ENCODE data around the gene CEP70.
"Not testable (repeated sequence)": the region's sequence is repeated elsewhere in the genome, so short reads cannot be mapped to it uniquely, and the experiment has no call there.

The CEP70 gene

GRCh38 chr3:138591392-138591791 is 2.7 kb downstream of the CEP70 start:
- no peak for DNase-seq

GRCh38 chr3:138588445-138588844 is 5.6 kb downstream of the CEP70 start:
- DNase-seq = no peak

GRCh38 chr3:138587374-138587773 is 6.7 kb downstream of the CEP70 start:
- no peak for DNase-seq

- DNase-seq = no peak
Measured at GRCh38 chr3:138578961-138579574, 15.0 kb downstream of the CEP70 start.

- no peak for DNase-seq
Measured at GRCh38 chr3:138578141-138578540, 15.9 kb downstream of the CEP70 start.

GRCh38 chr3:138573138-138573537 is 20.9 kb downstream of the CEP70 start:
- DNase-seq = no peak

GRCh38 chr3:138569624-138570023 is 24.4 kb downstream of the CEP70 start:
- not testable (repeated sequence) for DNase-seq

- no peak for DNase-seq
Measured at GRCh38 chr3:138569090-138569489, 25.0 kb downstream of the CEP70 start.

GRCh38 chr3:138567403-138567802 is 26.7 kb downstream of the CEP70 start:
- DNase-seq = no peak

- DNase-seq = not testable (repeated sequence)
Measured at GRCh38 chr3:138566293-138566692, 27.8 kb downstream of the CEP70 start.

- DNase-seq = not testable (repeated sequence)
Measured at GRCh38 chr3:138562902-138563301, 31.2 kb downstream of the CEP70 start.

GRCh38 chr3:138560501-138560900 is 33.6 kb downstream of the CEP70 start:
- no peak for DNase-seq

GRCh38 chr3:138559134-138559533 is 34.9 kb downstream of the CEP70 start:
- DNase-seq = no peak

- not testable (repeated sequence) for DNase-seq
Measured at GRCh38 chr3:138554775-138555174, 39.3 kb downstream of the CEP70 start.

GRCh38 chr3:138550958-138551357 is 43.1 kb downstream of the CEP70 start:
- DNase-seq = not testable (repeated sequence)

- no peak for DNase-seq
Measured at GRCh38 chr3:138549179-138549977, 44.7 kb downstream of the CEP70 start.

GRCh38 chr3:138547342-138547975 is 46.6 kb downstream of the CEP70 start:
- no peak for DNase-seq

- no peak for DNase-seq
Measured at GRCh38 chr3:138544546-138544945, 49.5 kb downstream of the CEP70 start.

GRCh38 chr3:138542977-138543376 is 51.1 kb downstream of the CEP70 start:
- DNase-seq = no peak

- no peak for DNase-seq
Measured at GRCh38 chr3:138539352-138539751, 54.7 kb downstream of the CEP70 start.

- not testable (repeated sequence) for DNase-seq
Measured at GRCh38 chr3:138521445-138521844, 72.6 kb downstream of the CEP70 start.

GRCh38 chr3:138513090-138513843 is 80.8 kb downstream of the CEP70 start:
- DNase-seq = no peak

- DNase-seq = no peak
Measured at GRCh38 chr3:138511945-138512344, 82.1 kb downstream of the CEP70 start.

All from NCI-H2227 treated with DMSO at 0.1 percent for 48 hours (cell line).